ENCODE data around the gene MAST4.

DNA sequence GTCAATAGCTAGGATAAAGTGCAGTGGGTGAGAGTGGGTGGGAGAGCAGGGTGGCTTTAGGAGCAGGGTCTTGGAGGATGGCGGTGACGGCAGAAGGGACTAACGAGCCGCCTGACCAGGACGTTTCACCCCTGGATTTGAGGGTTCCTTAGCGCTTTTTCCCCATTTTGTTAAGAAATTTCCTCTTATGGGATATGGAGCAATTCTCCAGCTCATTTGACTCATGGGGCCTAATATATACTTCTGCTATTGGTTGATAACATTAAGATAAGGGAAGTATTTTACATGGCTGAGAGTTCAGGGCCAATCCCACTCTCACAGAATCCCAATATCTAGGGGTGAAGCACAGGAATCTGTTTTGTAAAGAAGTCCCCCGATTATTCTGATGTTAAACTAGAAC is 582.8 kb downstream of the MAST4 start:
- no peak for TF ChIP-seq MAFK (IDR thresholded peaks at IDR 0.05; ENCODE audit: low read depth, low read length)
- TF ChIP-seq, protein P1, sequence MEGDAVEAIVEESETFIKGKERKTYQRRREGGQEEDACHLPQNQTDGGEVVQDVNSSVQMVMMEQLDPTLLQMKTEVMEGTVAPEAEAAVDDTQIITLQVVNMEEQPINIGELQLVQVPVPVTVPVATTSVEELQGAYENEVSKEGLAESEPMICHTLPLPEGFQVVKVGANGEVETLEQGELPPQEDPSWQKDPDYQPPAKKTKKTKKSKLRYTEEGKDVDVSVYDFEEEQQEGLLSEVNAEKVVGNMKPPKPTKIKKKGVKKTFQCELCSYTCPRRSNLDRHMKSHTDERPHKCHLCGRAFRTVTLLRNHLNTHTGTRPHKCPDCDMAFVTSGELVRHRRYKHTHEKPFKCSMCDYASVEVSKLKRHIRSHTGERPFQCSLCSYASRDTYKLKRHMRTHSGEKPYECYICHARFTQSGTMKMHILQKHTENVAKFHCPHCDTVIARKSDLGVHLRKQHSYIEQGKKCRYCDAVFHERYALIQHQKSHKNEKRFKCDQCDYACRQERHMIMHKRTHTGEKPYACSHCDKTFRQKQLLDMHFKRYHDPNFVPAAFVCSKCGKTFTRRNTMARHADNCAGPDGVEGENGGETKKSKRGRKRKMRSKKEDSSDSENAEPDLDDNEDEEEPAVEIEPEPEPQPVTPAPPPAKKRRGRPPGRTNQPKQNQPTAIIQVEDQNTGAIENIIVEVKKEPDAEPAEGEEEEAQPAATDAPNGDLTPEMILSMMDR (IDR thresholded peaks at IDR 0.05; ENCODE audit: control extremely low read depth in 1 of 3, insufficient read depth in 1 of 3, low read depth in 1 of 3, low read length in 3 of 3): no peak
- no peak for TF ChIP-seq BACH1 (IDR thresholded peaks at IDR 0.05; ENCODE audit: low read length)

Measured in H1 (cell line).